Activated naive CD4-positive, alpha-beta T cell treated with Interleukin-2 at 50 U/mL for 16 hours (primary cell): ENCODE measurements around the gene BEGAIN.

Experiments
- DNase-seq: peaks from one replicate; pipeline ENCODE4 v3.0.0-alpha.2; 2020

BEGAIN gene

GRCh38 chr14:100547633-100548294, 39.5 kb downstream of the BEGAIN start:
- peak; percentile 30 for DNase-seq

- no peak for DNase-seq
Observed at GRCh38 chr14:100546051-100546443, 41.2 kb downstream of the BEGAIN start.

DNA sequence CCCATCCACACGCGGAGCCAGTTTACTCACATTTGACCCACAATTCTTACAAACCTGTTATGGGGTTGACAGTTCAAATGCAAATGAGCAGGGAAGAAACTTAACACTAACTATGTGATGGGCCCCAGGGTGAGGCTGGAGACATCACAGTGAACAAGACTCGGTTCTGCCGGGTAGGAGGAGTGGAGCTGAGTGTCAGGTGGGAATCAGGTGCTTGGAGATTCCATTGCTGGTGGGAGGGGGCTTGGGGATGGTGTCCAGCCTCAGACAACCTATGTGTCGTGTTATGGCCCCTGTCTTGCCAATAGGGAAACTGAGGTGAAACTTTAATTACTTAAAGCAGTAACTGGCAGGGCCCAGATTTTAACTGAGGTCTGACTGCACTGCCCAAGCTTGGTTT, 41.9 kb downstream of the BEGAIN start:
- DNase-seq = no peak

DNA sequence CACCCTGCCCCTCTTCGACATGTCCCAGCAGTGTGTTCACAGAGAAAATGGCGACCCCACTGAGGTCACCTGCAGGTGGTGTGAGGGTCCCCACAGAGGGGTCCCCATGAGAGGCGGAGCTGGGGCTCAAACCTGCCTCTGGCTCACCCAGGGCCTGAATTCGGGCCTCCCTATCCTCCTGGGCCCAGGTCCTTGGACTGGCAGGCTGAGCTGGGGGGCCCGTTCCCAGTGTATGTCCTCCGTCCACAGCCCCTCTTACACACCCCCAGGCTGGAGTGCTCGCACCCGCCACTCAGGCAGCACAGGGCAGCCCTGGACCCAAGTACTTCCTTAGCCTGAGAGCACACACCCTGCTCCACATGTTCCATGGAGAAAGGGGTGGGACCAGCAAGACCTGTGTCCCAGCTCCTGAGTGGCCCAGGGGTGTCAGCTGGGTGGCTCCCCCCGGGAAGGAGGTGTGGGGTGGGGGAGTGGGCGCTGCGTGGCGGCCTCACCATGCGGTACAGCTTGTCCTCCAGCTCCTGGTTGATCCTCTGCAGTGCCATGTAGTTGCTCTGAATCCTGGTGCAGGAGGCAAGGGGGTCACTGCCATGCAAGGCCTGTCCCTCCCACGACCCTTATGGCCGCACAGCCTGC, 42.6 kb downstream of the BEGAIN start:
- DNase-seq = no peak

DNA sequence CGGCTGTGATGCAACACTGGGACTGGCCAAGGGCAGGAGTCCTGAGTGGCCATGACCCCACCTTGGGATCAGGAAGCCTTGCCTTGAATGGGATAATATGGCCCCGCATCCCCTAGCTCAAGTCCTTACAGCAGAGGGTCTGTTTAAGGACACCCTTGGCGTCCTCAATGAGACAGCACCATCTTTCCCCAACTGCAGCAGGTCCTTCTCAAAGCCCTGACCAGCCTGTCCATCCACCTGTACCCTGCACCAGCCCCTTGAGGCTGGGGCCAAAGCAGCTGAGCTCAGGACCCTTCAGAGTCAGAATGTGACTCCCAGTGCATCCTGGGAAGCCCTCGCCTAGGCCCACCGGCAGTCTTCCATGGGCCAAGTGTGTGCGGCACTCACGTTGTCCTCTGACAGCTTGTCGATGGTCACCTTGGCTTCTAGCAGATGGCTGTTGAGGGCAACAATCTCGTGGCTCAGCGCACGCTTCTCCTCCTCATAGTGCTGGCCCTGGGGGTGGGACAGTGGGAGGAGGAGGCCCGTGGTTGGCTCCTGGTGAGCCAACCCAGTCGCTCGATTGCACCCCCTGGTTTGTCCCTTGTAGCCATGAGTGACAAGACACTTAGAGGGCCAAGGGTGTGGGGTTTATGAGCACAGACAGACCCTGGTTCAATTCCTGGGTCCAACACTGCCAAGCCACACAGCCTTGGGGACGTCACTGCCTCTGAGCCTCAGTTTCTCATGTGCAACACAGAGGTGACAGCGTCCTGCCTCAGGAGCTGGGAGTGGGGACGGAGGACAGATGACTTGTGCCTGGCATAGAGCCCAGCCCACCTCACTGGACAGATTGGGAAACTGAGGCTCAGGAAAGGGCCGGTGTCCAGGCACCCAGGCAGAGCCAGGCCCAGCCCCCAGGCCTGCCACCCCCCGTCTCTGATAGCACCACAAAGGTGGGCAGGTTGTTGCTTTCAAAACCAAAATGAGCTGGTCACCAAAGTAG, 43.5 kb downstream of the BEGAIN start:
- DNase-seq = no peak

- no peak for DNase-seq
Observed at GRCh38 chr14:100542619-100543205, 44.5 kb downstream of the BEGAIN start.

DNA sequence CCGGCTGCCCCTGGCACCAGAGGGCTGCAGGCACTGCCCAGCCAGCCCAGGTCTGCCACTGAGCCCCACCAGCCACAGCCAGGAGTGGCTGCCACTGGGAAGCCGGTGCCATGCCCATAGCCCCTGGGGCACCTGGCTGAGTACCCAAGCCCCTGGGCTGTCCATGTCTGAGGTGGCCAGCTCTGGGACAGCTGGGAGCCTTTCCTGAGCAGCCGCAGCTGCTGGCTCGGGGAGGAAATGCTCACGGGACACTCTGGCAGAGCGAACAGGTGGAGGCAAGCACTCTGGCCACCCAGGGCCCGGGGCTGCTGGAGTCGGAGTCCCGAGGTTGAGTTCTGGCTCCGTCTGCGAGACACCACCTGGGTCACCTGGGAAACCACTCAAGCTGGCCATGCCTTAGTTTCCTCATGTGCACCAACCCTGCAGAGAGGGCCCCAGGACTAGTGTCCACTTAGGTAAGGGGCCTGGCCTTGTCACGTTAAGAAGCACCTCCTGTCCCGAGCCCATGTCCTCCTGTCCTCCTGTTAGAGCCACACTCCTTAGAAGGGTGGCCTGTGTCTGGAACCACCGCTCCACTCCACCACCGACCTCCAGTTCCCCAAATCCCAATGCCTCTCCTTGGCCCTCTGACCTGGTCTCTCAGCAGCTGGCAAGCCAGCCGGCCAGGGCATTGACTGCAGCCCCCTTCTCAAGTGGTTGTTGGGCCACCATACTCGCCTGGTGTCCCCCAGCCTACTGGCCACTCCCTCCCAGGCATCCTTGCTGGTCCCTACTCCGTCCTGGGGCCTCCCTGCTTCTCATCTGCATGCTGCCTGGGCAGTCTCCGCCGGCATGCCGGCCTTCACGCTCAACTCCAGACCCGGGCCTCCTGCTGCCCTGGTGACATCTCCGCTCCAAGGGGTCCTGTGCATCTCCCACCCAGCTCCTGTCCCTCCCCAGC, 45.3 kb downstream of the BEGAIN start:
- DNase-seq = no peak

GRCh38 chr14:100540926-100541620, 46.1 kb downstream of the BEGAIN start:
- no peak for DNase-seq

DNA sequence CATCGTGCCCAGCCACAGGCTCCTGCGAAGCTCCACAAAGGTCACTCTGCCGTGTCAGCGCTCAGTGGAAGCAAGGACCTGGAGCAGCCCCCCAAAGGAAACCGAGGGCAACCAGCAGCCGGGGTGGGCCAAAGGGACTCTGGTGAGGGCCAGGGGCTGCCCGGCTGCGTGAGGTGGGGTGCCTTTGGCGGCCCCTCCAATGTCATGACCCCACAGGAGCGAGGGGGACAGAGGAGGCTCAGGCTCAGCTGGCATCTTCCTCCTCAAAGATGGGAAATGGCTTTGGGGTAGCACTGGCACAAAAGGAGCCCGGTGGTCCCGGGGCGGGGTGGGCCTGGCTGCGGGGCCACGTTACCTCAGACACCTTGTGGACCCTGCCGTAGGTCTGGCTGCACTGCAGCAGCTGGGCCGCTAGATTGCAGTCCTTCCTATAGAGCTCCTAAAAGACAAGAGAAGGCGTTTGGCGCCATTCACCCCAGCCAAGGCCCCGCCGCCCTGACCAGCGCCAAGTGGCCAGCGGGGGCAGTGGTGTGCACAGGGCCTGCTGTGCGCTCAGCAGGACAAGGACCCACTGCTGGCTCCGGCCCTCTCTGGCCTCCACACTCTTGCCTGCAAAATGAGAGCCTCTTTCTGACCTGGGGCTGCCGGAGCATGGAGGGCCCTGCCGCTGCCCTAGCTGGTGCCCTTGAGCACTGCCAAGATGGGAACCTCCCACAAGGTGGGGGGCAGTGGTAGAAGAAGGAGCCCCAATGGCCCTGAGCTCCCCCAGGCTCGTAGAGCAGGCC, 46.9 kb downstream of the BEGAIN start:
- no peak for DNase-seq

- DNase-seq = no peak
Observed at GRCh38 chr14:100539766-100540140, 47.5 kb downstream of the BEGAIN start.

GRCh38 chr14:100539003-100539660, 48.1 kb downstream of the BEGAIN start:
- no peak for DNase-seq

- no peak for DNase-seq
Observed at GRCh38 chr14:100538351-100539002, 48.7 kb downstream of the BEGAIN start.

- DNase-seq = no peak
Observed at GRCh38 chr14:100537446-100538350, 49.5 kb downstream of the BEGAIN start.

GRCh38 chr14:100536721-100537445, 50.3 kb downstream of the BEGAIN start:
- DNase-seq = no peak

- no peak for DNase-seq
Observed at GRCh38 chr14:100536121-100536510, 51.1 kb downstream of the BEGAIN start.

DNA sequence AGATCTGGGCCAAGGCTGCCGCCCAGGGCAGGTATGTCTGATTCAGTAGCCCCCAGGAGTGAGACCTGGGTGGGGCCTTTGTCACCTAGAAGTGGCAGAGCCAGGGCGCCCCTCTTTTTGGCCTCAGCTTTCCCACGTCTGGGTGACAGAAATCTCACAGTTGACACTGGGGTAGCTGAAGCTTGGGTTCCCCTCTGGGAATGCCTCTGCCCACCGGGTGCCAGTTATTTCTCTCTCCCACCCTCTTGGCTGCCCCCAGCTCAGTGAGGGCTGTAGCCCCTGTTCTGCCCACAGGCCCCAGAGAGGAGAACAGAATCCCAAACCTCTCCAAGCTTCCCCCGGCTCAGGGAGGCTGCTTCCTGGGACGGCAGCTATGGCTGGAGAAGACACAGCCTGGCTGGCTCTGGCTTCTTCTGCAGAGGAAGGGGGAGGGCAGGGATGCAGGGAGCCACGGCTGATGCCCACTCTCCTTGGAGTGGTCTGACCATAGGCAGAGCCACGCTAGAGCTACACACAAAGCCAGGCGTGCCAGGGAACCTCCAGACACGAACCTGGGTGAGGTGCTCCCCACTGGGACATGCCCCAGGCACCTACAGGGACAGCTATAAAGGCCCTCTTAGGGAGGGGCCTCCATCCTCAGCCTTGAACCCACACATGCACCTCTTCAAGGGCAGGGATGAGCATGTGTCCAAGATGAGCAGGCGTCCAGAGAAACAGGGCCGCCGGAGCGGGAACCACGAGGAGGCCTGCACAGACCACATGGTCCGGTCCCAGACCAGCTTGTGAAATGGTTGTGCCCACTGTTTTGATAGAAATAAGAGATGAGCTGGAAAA, 51.7 kb downstream of the BEGAIN start:
- no peak for DNase-seq
